ENCODE data around the gene TBR1.

TBR1 gene

GRCh38 chr2:161400076-161400475, 16.0 kb upstream of the TBR1 start:
- no peak for TF ChIP-seq CTCF (IDR thresholded peaks at IDR 0.05; ENCODE audit: insufficient read depth, missing control alignments)
- no peak for DNase-seq (ENCODE audit: insufficient read length, low spot score)
- FAIRE-seq = no peak

- TF ChIP-seq CTCF (IDR thresholded peaks at IDR 0.05; ENCODE audit: insufficient read depth, missing control alignments) = no peak
- DNase-seq (ENCODE audit: insufficient read length, low spot score) (no peak), FAIRE-seq (no peak)
Observed at GRCh38 chr2:161402297-161402696, 13.8 kb upstream of the TBR1 start.

GRCh38 chr2:161406316-161406715, 9.8 kb upstream of the TBR1 start:
- no peak for DNase-seq (ENCODE audit: insufficient read length, low spot score)
- FAIRE-seq = no peak

GRCh38 chr2:161407597-161407996, 8.5 kb upstream of the TBR1 start:
- no peak for TF ChIP-seq CTCF (IDR thresholded peaks at IDR 0.05; ENCODE audit: insufficient read depth, missing control alignments)
- DNase-seq (ENCODE audit: insufficient read length, low spot score) (no peak), FAIRE-seq (no peak)

More at GRCh38 chr2:161406316-161406715, 9.8 kb upstream of the TBR1 start:
- no peak for TF ChIP-seq CTCF (IDR thresholded peaks at IDR 0.05; ENCODE audit: insufficient read depth, missing control alignments)

- DNase-seq (ENCODE audit: insufficient read length, low spot score) = no peak
- no peak for FAIRE-seq
- TF ChIP-seq CTCF (IDR thresholded peaks at IDR 0.05; ENCODE audit: insufficient read depth, missing control alignments) = no peak
Observed at GRCh38 chr2:161409308-161409907, 6.7 kb upstream of the TBR1 start.

- FAIRE-seq = no peak
- no peak for DNase-seq (ENCODE audit: insufficient read length, low spot score)
- TF ChIP-seq CTCF (IDR thresholded peaks at IDR 0.05; ENCODE audit: insufficient read depth, missing control alignments) = no peak
Observed at GRCh38 chr2:161412346-161412745, 3.8 kb upstream of the TBR1 start.

Data from D721Med (cell line).